ENCODE measurements around the gene GADL1. TPM values are rescaled to one million over a fixed set of nuclear protein-coding genes. Genes with fewer than 3 reads are reported as not detected.

GADL1 gene
- total RNA-seq, 2 experiments from 2014 or later, result not detected

DNA sequence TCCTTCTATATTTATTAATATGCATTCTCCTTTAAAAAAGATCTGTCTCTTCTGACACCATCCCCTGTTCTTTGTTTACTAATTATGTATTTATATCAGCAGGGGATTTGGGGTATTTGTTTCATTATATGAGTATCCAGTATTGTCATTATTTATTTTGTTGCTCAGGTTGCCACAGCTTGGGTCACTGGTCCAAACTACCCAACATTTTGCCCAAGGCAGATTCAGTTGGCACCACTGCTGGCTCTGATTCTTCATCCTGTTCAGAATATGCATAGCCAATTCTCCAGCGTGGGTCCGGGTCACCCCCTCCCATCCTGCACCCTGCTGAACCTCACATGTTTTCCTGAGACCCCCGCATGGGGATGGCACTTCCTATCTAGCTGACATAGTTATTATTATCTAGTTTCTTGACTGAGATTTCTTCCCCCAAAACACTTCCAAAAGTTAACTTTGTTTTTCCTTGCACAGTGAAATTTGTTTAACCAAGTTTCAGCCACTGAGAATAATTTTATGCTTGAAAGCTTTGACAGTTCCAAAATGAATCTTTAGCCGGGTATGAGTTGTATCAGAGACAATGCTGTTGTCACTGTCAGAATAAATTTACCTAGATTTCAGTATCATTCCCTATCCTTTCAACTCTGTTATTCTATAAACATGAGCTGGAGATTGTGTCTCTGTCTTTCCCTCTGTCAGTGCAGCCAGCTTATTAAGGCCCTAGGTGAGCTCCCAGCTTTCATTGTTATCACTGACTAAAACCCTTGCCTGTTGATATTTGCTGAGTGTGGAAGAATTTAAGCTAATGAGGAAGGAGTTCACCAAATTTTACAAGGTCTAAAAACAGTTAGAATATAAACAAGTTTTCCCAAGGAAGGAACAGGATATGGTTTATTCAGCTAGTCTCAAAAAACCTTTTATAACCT, 217.8 kb downstream of the GADL1 start:
- Mint-ChIP-seq H3K4me1 (peaks cover 77% of the 10 kb centered on the region), H3K27me3 (no peaks in the 10 kb centered on the region), H3K4me3 (no peak overlapping the region), H3K36me3 (ENCODE audit: low read depth) (peaks cover 95% of the 10 kb centered on the region), H3K9me3 (no peaks in the 10 kb centered on the region), H3K27ac (peak overlapping the region; percentile 11)
- POLR2A ChIA-PET, result interaction anchor here (1.0 to 1.7 kb wide), 2 partner anchors 9 to 10 kb away, joined by 3 to 5 read pairs; no protein-coding TSS in a partner anchor
- CTCF ChIA-PET, result interaction anchor here (1.0 to 1.2 kb wide), 4 partner anchors 14 to 477 kb away, joined by 3 to 4 read pairs (median 4); partner anchors contain the start of gene TGFBR2
- no peak for DNase-seq

All from activated CD4-positive, alpha-beta memory T cell treated with anti-CD3 and anti-CD28 coated beads, Interleukin-2, amount 10 ng/mL, durations not matched to agents 7 days and 5 days (primary cell).